Stimulated activated CD4-positive, alpha-beta T cell treated with anti-CD3 and anti-CD28 coated beads, TNF-alpha, amount 100 ng/mL, for 1 hour (primary cell): ENCODE data around the gene TMTC2.
A peak's percentile ranks its signal among the peaks of the same experiment; 100 is the strongest.

Source experiments
- DNase-seq, 3 donors: peaks; one replicate each; pipeline ENCODE4 v3.0.0-alpha.2; 2020; ENCODE audit warnings: low read depth in 3 of 3, low spot score in 1 of 3

The TMTC2 gene

DNA sequence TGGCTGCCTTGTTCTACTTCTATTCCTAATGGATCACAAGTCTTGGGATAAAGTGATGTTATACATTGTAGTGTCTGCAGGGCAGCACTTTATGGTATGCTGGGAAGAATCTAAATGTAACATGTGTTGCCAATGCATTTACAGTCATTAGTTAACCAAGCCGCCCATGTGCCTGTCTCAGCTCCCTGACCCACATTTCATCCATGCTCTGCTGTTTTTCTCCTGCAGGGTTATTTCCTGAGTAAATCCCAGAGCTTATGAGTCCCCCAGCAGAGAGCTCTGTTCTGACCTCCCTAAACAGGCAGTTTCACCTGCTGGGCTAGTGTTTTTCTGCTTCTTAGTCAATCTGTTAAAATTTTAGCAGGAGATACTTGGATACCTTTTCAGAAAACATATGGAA lies 4.4 kb upstream of the TMTC2 start:
- no peak for DNase-seq

DNA sequence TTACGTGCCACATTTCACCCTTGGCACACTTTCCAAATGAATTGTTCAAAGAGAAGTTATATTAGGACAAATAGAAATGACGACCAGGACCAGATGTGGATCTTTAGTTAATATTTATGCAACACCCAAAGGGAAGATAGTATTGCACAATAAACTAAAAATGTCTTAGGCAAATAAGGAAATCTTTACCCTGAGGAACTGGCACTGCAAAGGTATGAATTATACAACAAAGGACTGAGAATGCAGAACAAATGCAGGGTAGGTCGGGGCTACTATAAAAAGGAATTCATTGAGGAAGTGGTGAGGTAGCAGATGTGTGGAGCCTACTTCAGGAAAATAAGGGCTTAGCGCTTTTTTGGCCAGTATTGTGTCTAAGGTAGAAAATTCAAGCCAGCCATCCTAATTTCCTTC lies 3.9 kb upstream of the TMTC2 start:
- no peak for DNase-seq

GRCh38 chr12:82685790-82686167 lies 927 bp upstream of the TMTC2 start:
- peak; percentile 66 to 84 (median 73) for DNase-seq

DNA sequence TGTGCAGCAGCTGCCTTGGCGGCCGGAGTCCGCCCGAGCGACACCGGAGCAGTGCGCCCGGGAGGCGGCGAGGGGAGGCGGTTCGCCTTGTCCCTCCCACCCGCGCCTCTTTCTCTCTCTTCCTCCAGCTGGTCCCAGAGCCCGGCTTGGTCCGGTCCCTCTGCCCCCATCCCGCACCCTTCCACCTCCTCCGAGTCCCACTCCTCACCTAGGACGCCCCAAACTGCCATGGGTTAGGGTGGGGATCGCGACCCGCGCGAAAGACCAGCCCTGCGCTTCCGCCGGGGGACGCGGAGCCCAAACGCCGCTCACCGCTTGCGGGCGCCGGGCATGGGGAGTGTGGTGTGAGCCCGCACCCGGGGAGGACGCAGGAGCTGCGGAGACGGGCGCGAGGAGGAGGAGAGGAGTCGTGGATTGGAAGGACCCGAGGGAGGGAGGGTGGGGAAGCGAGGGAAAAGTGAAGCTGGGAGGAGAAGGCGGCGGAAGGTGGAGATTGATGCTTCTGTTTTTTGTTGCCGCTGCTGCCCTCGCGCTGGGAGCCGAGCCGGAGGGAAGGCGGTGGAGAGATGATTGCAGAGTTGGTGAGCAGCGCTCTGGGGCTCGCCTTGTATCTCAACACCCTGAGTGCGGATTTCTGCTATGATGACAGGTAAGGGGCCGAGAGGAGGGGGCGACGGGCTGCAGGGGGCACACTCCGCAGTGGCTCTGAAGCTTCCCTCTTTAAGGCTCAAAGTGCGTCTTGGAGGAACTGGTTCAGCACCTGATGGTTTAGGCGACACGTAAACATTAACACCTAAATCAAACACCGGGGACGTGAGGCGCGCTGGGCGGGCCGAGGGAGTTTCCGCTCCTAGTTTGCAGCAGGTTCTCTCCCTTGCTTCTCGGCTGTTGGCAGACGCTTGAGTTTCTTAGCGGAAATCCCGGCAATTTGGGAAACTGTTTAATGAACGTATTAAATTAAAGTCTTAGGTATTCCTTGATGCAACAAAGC lies 610 bp downstream of the TMTC2 start:
- peak; percentile 9 to 40 (median 15) for DNase-seq

DNA sequence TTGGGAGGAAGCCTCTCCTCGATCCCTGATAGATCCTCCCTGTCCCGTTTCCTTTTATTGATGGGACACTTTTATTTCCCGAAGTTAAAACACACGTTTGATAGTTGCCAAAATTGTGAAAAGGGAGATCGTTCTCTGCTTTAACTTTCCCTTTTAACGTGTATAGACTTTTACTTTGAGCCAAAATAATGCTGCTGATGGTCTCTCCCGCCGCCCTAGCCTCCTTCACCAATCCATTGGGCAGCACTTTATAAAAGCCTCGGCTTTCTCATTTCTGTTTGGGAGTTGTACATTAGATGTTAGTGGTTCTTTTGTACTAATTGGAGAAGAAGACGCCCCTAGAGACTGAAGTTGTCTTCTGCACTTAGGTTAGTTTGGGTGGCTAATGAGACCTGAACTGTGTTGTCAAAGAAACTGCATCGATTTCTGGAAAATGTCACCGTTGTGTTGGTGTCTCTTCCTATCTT lies 1.4 kb downstream of the TMTC2 start:
- no peak for DNase-seq

DNA sequence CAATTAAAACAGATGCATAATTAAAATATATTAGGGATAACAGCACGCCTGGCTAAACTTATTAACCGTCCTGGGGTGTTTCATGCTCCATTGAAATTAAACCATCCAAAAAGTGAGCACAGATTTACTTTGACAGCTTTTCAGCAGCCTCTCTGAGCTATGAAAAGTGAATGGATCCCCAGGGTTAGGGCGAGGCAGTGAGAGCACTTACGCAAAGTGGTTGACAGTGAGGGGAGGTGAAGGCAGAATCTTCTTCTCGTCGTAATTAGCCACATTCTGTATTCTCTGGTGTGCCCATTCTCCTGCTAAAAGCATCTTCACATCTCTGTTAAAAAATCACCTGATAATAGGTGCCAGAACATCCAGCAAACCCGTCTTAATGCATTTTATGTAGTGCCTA lies 1.9 kb downstream of the TMTC2 start:
- no peak for DNase-seq

DNA sequence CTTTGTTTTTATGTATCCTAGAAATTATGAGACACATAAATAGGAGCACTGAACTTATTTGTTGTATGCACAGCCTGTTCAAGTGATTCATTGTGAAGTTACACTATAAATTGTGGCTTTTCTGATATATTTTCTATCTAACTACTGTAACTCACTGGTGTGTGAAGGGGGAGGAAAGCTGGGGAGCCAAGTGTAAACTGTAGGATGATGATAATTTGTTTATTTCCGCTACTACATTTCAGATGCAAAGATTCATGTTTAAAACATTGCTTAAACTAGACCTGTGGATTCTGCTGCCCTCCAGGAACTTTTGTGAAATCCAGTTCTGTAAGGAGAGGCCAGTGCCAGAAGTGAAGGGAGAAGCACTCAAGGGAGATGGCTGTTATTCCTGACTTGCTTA lies 3.3 kb downstream of the TMTC2 start:
- no peak for DNase-seq

DNA sequence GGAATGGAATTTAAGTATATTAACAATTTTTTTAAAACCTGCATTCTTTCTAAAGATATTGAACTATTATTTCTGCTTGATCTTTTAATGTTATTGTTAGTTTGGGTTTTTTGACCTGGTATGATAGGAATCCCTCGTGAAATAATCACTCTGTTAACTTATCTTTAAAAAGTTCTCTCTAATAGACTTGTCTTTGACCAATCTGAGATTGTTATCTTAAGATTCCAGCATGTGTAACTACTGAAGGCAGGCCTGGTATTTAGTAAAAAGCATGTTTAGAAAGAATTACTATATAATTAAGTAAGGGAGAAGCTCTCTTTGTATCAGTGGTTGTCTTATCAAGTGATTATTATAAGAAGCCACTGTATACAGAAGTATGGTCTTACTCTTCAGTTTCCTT lies 4.8 kb downstream of the TMTC2 start:
- DNase-seq: no peak

GRCh38 chr12:82694276-82694675 lies 7.6 kb downstream of the TMTC2 start:
- no peak for DNase-seq

DNA sequence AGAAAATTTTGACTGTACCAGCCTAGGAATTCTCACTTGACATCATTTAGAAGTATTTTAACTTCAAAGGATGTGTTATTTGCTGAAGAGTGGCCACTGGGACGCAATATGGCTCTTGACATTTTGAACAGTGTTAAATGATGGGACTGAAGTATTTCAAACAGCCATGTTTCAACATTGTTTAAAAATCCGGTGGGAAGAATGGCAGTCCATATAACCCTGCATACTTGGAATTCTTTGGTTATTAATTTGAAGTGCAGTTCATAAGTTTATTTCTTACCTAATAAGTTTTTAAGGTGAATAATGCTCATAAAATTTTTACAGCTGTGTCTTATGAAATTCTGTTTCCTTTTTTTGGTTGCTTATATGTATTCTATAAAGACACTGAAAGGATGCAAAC lies 8.3 kb downstream of the TMTC2 start:
- DNase-seq: no peak

DNA sequence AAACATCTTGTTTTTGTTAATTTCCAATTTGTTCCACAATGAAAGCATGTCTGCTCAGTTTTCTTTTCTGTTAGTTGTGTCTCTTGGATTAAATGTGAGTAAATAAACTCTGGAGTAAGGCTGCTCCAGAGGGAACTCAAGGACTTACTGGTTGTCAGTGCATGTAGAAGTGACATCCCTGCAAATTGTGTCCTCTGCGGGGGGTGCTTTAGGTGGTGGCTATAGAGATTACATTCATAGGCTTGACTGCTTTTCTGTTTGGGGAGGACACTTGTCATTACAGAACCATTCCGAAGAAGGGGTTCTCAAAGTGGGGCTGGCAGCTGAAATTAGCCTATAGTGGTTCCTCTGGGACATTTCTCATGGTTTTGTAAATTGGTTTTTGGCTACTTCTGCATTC lies 8.8 kb downstream of the TMTC2 start:
- DNase-seq: no peak

GRCh38 chr12:82696543-82696942 lies 9.8 kb downstream of the TMTC2 start:
- no peak for DNase-seq

DNA sequence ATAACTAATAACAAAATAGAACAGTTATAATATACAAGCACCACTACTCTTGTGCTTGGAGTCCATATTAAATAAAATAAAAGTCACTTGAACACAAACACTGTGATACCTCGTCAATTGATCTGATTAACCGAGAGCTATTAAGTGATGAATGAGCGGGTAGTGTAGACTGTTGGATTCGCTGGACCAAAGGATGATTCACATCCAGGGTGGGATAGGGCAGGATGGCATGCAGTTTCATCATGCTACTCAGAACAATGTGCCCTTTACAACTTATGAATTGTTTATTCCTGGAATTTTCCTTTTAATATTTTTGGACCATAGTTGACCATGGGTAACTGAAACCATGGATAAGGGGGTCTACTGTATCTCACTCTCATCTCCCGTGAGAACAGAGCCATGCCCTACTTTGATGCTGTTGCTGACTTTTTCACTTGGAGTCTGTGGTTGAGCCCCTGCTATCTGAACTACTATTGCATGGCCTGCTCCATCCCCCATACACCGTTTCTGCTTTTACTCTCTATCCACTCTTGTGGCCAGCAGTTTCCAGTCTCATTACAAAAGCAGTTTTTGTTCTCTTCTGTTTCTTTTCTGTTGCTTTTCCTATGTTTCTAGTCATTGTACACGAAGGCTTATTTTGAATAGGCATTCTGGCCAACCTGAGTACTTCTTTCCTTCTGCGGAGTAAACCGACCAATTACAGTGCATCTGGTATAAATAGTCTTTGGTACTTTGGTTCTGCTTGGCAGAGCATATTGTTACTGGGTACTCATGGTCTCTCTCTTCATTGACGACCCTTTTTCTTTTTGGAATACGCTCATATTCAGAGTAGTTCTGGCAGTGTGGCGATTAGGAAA lies 12.2 kb downstream of the TMTC2 start:
- DNase-seq: no peak

- DNase-seq: no peak
These were observed 19.1 kb downstream of the TMTC2 start for GRCh38 chr12:82705774-82706173.

DNA sequence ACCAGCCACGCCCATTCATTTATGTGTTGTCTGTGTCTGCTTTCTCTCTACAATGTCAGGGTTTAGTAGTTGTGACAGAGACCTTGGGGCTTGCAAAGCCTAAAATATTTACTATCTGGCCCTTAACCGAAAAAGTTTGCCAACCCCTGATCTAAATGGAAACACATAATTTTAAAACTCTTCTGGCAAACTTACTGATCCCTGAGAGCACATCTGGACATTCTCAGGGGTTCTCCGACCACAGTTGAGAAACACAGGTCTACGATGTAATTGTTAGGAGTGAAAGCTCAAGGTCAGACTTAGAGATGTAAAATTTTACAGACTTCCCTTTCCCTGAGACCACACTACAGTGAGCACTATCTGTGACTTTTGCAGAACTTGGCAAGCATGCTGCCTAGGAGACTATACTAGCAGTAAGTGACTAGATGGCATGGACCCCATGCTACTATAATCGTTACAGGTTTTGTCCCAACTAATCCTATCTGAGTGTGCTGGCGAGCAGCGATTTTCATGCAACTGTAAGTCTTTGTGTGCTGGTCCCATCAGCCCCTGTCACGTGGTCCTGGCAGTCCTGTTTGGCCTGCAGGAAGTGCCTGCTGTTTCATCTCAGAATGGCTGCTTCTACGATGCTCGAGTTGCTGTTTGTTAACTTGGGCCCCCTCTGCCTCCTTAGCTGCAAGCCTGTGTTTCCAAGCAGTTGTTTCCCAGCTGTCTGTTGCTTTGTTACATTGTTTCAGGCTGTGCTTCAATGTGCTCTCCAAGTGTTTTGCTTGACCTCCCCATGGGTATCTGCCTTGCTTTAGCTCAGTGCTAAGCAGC lies 21.6 kb downstream of the TMTC2 start:
- DNase-seq: no peak

GRCh38 chr12:82709794-82710355 lies 23.2 kb downstream of the TMTC2 start:
- DNase-seq: no peak

DNA sequence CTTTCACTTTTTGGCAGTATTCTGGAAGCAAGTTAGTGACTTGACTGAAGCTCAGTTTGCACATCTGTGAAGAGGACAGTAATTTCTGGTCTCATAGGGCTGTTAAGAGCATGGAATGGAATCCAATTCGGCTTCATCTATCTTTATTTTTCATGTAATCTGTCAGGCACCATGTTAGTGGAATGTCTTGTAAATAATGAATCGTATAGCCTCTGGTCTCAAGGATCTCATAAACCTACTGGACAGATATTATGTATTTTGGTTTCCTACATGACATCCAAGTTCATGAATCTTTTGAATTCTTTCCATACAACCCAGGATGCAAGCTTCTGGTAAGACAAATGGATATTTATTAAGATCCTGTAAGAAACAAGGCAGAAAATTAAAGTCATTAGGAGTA lies 24.0 kb downstream of the TMTC2 start:
- DNase-seq: no peak

DNA sequence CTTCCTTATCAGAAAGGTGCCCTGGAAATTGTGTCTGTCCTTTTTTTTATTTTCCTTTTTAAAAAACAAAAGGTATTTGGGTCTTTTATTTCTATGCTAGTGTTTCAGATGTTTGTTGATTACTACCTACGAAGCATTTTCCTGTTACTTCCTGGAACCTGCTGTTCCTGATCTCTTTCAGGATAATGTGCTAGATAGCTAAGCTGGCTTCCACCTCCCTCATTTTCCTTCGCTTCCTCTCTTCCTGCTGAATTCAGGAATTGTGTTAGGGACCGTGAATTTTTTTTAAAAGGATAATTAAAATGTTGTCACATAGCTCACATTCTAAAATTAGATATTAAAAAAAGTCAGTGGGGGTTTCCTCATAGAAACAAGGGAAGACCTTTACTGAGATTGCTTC lies 27.7 kb downstream of the TMTC2 start:
- no peak for DNase-seq

- no peak for DNase-seq
These were observed 35.0 kb downstream of the TMTC2 start for GRCh38 chr12:82721726-82722125.

GRCh38 chr12:82723093-82723492 lies 36.4 kb downstream of the TMTC2 start:
- DNase-seq: no peak

- no peak for DNase-seq
These were observed 37.2 kb downstream of the TMTC2 start for GRCh38 chr12:82723891-82724290.
